Inferior parietal cortex (tissue), 1 donor: Measurements from ENCODE around the gene RHD.
"Not testable (repeated sequence)": the region's sequence is repeated elsewhere in the genome, so short reads cannot be mapped to it uniquely, and the experiment has no call there.

ENCODE experiments used
- DNase-seq: peaks from one replicate; pipeline ENCODE4 v3.0.0-alpha.2; 2016; ENCODE audit errors: extremely low spot score

RHD gene

DNA sequence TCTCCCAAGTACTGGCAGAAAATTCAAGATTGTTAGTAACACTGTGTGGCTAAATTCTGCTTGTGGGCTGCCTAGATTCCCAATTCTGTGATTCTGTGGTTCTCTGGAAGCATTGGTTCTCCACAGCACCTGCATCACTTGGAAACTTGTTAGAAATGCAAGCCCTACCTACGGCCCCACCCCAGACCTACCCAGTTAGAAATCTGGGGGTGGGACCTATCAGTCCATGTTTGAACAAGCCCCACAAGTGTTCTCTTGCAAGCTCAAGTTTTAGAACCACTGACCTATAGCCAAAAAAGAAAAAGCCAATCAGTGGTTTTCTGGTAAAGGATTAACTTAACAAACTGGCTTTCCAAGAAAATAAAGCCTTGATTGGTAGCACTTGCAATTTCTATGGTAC is 35.9 kb downstream of the RHD start:
- DNase-seq: not testable (repeated sequence)

DNA sequence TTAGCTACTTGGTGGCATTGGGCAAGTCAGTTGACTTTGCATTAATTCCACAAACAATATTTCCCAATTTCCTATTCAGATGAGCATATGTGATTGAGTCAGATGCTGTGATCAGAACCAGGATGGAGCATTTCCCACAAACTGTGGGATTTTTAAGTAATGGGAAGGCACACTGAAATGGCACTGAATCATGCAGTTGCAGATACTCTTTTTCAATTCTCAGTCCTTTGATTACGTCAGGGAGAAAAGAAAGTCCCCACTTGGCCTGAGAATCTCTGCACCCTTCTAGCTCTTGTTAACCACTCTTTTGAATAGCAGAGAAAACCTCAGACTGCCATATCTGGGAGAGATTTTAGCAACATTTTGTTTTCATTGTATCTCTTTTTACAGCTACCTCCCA is 36.8 kb downstream of the RHD start:
- not testable (repeated sequence) for DNase-seq

DNA sequence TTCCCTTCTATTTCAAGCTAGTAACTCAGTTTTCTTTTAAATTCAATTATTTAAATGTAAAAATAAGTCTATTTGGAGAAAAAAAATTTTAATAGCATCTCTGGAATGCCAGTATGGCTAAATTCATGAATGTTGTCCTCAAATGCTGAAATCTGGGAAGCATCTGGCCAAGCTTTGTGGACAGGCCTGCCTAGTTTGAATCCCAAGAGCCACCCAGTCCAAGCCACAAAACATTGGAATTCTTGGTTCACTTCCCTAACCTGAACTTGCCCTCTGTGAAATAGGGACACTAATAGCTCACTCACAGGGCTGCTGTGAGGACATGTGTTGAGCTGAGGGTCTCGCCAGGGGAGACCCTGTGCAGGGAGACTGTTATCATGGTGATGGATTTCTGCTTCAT is 37.2 kb downstream of the RHD start:
- DNase-seq: not testable (repeated sequence)

DNA sequence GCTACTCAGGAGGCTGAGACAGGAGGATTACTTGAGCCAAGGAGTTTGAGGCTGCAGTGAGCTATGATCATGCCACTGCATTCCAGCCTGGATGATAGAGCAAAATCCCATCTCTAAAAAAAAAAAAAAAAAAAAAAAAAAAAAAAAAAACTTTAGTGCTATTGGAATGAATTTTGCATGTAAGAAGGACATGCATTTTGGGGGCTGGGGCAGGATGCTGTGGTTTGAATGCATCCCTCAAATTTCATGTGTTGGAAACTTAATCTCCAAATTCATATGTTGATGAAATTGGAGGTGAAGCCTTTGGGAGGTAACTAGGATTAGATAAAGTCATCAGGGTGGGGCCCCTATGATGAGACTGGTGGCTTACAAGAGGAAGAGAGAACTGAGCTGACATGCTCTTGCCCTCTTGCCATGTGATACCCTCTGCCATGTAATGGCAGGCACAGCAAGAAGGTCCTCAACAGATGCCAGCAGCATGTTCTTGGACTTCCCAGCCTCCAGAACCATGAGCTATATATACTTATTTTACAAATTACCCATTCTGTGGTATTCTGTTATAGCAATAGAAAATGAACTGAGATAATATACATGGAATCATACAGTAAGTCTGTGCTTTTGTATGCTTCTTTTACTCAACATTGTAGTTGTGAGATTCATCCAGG is 40.6 kb downstream of the RHD start:
- not testable (repeated sequence) for DNase-seq

GRCh38 chr1:25320314-25320938 is 48.1 kb downstream of the RHD start:
- not testable (repeated sequence) for DNase-seq

GRCh38 chr1:25322127-25322526 is 49.8 kb downstream of the RHD start:
- not testable (repeated sequence) for DNase-seq

GRCh38 chr1:25324407-25324806 is 52.1 kb downstream of the RHD start:
- not testable (repeated sequence) for DNase-seq

- not testable (repeated sequence) for DNase-seq
These were observed 55.8 kb downstream of the RHD start for GRCh38 chr1:25327864-25328790.

DNA sequence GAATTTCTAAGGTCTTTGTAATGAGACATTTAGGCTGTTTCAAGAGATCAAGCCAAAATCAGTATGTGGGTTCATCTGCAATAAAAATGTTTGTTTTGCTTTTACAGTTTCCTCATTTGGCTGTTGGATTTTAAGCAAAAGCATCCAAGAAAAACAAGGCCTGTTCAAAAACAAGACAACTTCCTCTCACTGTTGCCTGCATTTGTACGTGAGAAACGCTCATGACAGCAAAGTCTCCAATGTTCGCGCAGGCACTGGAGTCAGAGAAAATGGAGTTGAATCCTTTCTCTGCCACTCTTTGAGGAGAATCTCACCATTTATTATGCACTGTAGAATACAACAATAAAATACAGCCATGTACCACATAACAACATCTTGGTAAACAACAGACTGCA is 56.5 kb downstream of the RHD start:
- DNase-seq: not testable (repeated sequence)

- not testable (repeated sequence) for DNase-seq
These were observed 57.0 kb downstream of the RHD start for GRCh38 chr1:25329336-25329735.

- not testable (repeated sequence) for DNase-seq
These were observed 57.6 kb downstream of the RHD start for GRCh38 chr1:25329950-25330349.

DNA sequence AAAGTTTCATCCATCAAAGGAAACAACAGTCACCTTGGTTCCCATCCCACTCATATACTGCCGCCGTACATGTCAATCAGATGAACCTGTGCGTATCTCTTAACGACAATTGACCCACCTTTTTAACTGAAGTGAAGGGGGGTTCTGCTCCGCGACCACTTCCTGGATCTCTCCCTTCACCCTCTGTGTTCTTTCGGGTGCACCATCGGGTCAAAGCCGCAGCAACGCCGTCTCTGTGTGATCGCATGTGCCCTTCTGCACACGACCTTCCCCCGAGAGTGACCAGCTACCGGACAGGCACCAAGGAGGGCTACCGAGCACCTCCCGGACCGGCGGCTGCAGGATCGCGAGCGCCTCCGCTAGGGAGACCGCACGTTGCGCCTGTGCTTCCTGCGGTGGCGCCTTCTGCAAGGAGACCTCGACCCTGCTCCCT is 64.6 kb downstream of the RHD start:
- DNase-seq: not testable (repeated sequence)

- not testable (repeated sequence) for DNase-seq
These were observed 65.3 kb downstream of the RHD start for GRCh38 chr1:25337483-25338187.

- peak; percentile 83 for DNase-seq
These were observed 66.1 kb downstream of the RHD start, which contains the start of gene TMEM50A for GRCh38 chr1:25338188-25338981. Gene TMEM50A, plus strand, starts transcription at chr1:25338334. Its CDS starts 2,153 bp downstream, at chr1:25340487.

GRCh38 chr1:25338986-25339385 is 66.7 kb downstream of the RHD start:
- DNase-seq: no peak

GRCh38 chr1:25341746-25342145 is 69.4 kb downstream of the RHD start:
- DNase-seq: no peak

GRCh38 chr1:25342846-25343245 is 70.5 kb downstream of the RHD start:
- no peak for DNase-seq

GRCh38 chr1:25343872-25344271 is 71.6 kb downstream of the RHD start:
- DNase-seq: no peak

DNA sequence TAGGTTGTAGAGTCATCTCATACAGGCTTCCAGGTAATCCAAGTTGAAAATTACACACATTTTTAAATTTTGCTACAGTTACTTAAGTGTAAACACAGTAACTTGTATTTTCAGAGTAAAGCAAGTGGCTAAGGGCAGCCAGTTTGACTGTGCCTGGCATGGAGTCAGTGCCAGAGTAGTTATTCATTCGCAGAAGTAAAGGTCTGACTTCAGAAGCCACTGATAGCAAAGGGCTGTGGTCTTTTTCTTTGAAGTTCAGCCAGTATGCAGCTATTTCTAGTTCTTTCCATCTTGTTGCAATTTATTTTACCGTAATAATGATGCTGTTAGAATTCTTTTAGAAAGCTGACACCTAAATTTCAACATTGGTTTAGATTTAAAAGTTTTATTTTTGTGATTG is 75.2 kb downstream of the RHD start:
- DNase-seq: no peak

- no peak for DNase-seq
These were observed 77.3 kb downstream of the RHD start for GRCh38 chr1:25349606-25350005.
